ENCODE results near the gene SP140L.

DNA sequence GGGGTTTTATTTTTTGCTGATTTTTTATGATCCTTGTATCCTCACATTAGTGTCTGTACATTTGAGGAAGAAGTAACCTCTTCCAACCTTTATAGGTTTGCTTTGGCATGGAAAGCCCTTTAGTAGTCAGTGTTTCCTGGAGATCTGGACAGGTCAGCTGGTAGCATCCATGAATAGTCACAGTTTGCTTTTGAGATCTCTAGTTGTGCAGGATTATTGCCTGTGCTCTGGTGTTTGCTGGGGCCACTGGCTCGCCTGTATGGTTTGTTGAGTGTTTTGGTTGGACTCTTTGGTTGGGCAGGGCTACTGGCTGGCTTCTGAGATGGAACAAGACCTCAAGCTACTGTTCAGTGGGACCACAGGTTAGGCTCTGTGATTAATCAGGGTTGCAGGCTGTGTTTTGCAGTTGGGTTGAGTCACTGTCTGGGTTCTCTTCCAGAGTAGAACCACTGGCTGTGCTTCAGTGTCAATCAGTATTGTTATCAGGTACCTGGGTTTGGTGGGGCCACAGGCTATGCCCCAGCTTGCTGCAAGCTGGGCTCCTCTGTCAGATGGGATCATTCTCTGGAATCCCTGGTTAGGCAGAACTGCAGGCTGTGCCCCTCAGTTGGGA, 20.0 kb downstream of the SP140L start:
- TF ChIP-seq ZFX (IDR thresholded peaks at IDR 0.05; ENCODE audit: borderline replicate concordance) = no peak
- TF ChIP-seq, protein P1, sequence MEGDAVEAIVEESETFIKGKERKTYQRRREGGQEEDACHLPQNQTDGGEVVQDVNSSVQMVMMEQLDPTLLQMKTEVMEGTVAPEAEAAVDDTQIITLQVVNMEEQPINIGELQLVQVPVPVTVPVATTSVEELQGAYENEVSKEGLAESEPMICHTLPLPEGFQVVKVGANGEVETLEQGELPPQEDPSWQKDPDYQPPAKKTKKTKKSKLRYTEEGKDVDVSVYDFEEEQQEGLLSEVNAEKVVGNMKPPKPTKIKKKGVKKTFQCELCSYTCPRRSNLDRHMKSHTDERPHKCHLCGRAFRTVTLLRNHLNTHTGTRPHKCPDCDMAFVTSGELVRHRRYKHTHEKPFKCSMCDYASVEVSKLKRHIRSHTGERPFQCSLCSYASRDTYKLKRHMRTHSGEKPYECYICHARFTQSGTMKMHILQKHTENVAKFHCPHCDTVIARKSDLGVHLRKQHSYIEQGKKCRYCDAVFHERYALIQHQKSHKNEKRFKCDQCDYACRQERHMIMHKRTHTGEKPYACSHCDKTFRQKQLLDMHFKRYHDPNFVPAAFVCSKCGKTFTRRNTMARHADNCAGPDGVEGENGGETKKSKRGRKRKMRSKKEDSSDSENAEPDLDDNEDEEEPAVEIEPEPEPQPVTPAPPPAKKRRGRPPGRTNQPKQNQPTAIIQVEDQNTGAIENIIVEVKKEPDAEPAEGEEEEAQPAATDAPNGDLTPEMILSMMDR (IDR thresholded peaks at IDR 0.05) = no peak
